Peyer's patch (tissue), 4 donors: Measurements from ENCODE around the gene PAPOLB.

ENCODE experiments used
- CTCF ChIP-seq, 6 experiments: fragments of 450-650 bp in 4 of 6; fragments of 200-600 bp in 2 of 6; sonication (generic) in 1 of 6; IDR thresholded peaks; one replicate each; pipeline ENCODE4 v1.5.1; 2017 to 2019; ENCODE audit warnings: antibody characterized with exemption in 6 of 6, mild to moderate bottlenecking in 3 of 6, moderate library complexity in 1 of 6
- POLR2A ChIP-seq, 2 donors: fragments of 450-650 bp; IDR thresholded peaks; one replicate each; pipeline ENCODE4 v1.5.1; 2017; ENCODE audit warnings: antibody characterized with exemption in 2 of 2, mild to moderate bottlenecking in 2 of 2, moderate library complexity in 2 of 2

GRCh38 chr7:4823441-4824119 is 38.2 kb downstream of the PAPOLB start:
- TF ChIP-seq CTCF (IDR thresholded peaks at IDR 0.05) (no peak), POLR2A (IDR thresholded peaks at IDR 0.05) (no peak)
